Vagina (tissue), 2 donors: ENCODE data around the gene CLMP. TPM values are rescaled to one million over a fixed set of nuclear protein-coding genes. Genes with fewer than 3 reads are reported as not detected.

ENCODE experiments used
- DNase-seq, 2 donors: peaks; one replicate each; pipeline ENCODE4 v3.0.0-alpha.2; 2017; ENCODE audit errors: extremely low spot score in 2 of 2
- H3K27ac ChIP-seq: fragments of 200-600 bp; sonication (generic); one replicate; pipeline ENCODE4 v1.5.1; 2019
- H3K27me3 ChIP-seq: fragments of 200-600 bp; sonication (generic); one replicate; pipeline ENCODE4 v1.5.1; 2019
- H3K36me3 ChIP-seq, 2 donors: fragments of 200-600 bp; sonication (generic); one replicate each; pipeline ENCODE4 v1.5.1; 2017 to 2019
- H3K4me1 ChIP-seq: fragments of 200-600 bp; sonication (generic); one replicate; pipeline ENCODE4 v1.5.1; 2019
- H3K4me3 ChIP-seq, 2 donors: fragments of 200-600 bp; sonication (generic); 1 replicate in 1 of 2; 2 replicates in 1 of 2; pipeline ENCODE4 v1.5.1; 2016 to 2019
- H3K9me3 ChIP-seq: fragments of 200-600 bp; sonication (generic); one replicate; pipeline ENCODE4 v1.5.1; 2019
- CTCF ChIP-seq, 3 experiments: fragments of 450-650 bp in 2 of 3; fragments of 200-600 bp in 1 of 3; sonication (generic) in 1 of 3; IDR thresholded peaks; one replicate each; pipeline ENCODE4 v1.5.1; 2017 to 2019; ENCODE audit warnings: antibody characterized with exemption in 3 of 3, mild to moderate bottlenecking in 2 of 3, moderate library complexity in 2 of 3
- POLR2A ChIP-seq, 2 donors: fragments of 450-650 bp; IDR thresholded peaks; one replicate each; pipeline ENCODE4 v1.6.1; 2017; ENCODE audit warnings: antibody characterized with exemption in 2 of 2, mild to moderate bottlenecking in 2 of 2, moderate library complexity in 2 of 2
- POLR2AphosphoS5 ChIP-seq, 2 donors: sonication (generic); formaldehyde crosslinking; IDR thresholded peaks; one replicate each; pipeline ENCODE4 v1.9.0; 2017; ENCODE audit warnings: antibody characterized with exemption in 2 of 2, mild to moderate bottlenecking in 2 of 2, low read depth in 1 of 2; ENCODE audit not compliant: insufficient read depth in 1 of 2
- intact Hi-C: fragments of 100-400 bp; cut with DNase I; formaldehyde crosslinking; loops from one replicate; pipeline ENCODE4 v1.15.1; 2023
- total RNA-seq: library from RNA; depleted of rRNA; stranded (reverse); fragments of >200 nt; gene quantifications from one replicate; pipeline ENCODE4 v1.2.3, GENCODE V29; 2016

The CLMP gene
- total RNA-seq, 1 donor from 2014 or later = 99.4 TPM

DNA sequence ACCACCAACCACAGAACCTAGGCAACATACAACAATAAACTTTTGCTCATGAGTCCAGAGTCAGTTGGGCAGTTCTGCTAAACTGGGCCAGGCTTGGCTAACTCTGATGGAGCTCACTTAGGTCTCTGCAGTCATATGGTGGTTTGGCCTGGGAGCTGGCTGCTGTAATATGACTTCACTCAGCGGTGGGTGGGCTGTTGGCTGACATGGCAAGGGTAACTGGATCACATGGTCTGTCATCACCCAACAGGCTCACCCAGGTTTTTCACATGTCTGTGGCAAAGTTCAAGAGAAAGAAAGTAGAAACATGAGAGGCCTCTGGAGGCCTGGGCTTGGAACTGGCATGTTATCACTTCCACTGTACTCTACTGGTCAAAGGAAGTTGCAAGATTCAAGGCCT lies 43.2 kb upstream of the CLMP start:
- peak overlapping the region; percentile 9 for H3K27ac ChIP-seq
- DNase-seq = no peak

DNA sequence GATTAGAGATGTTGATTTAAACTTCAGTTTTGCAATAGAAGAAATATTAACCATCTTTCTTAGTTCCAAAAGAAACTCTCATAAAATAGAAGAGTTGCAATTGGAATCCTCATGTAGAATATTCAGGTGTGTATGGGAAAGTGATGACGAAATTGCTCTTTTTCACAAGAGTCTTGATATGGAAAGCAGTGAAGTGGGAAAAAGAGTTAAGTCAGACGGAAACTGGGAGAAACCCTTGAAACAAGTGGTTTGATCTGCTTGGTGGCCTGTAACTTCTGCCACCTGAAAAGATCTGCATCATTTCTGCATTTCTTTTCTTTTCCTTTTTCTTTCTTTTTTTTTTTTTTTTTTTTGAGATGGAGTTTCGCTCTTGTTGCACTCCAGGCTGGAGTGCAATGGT lies 41.8 kb upstream of the CLMP start:
- intact Hi-C loops = no loop called here
- H3K4me3 ChIP-seq = no peak overlapping the region
- TF ChIP-seq CTCF (IDR thresholded peaks at IDR 0.05) (no peak), POLR2A (IDR thresholded peaks at IDR 0.05) (no peak), POLR2AphosphoS5 (IDR thresholded peaks at IDR 0.05; ENCODE audit: insufficient read depth in 1 of 2, low read depth in 1 of 2) (no peak)
- DNase-seq = no peak
- no peaks in the 10 kb centered on the region for H3K36me3 ChIP-seq
- no peaks in the 10 kb centered on the region for H3K9me3 ChIP-seq
- H3K27ac ChIP-seq = no peak overlapping the region
- no peaks in the 10 kb centered on the region for H3K27me3 ChIP-seq
- H3K4me1 ChIP-seq = no peaks in the 10 kb centered on the region

More for the DNA sequence above, 43.2 kb upstream of the CLMP start:
- TF ChIP-seq POLR2A (IDR thresholded peaks at IDR 0.05) (no peak), CTCF (IDR thresholded peaks at IDR 0.05) (no peak), POLR2AphosphoS5 (IDR thresholded peaks at IDR 0.05; ENCODE audit: insufficient read depth in 1 of 2, low read depth in 1 of 2) (no peak)
- H3K4me3 ChIP-seq = no peak overlapping the region
- no peaks in the 10 kb centered on the region for H3K9me3 ChIP-seq
- H3K36me3 ChIP-seq = no peaks in the 10 kb centered on the region
- no peaks in the 10 kb centered on the region for H3K27me3 ChIP-seq
- intact Hi-C loops = no loop called here
- no peaks in the 10 kb centered on the region for H3K4me1 ChIP-seq

GRCh38 chr11:123235656-123236261 lies 40.7 kb upstream of the CLMP start:
- no peak overlapping the region for H3K4me3 ChIP-seq
- TF ChIP-seq POLR2A (IDR thresholded peaks at IDR 0.05) (no peak), CTCF (IDR thresholded peaks at IDR 0.05) (no peak), POLR2AphosphoS5 (IDR thresholded peaks at IDR 0.05; ENCODE audit: insufficient read depth in 1 of 2, low read depth in 1 of 2) (no peak)
- H3K27me3 ChIP-seq = no peaks in the 10 kb centered on the region
- H3K27ac ChIP-seq = peak overlapping the region; percentile 65
- H3K36me3 ChIP-seq = no peaks in the 10 kb centered on the region
- no peaks in the 10 kb centered on the region for H3K4me1 ChIP-seq
- DNase-seq = no peak
- no peaks in the 10 kb centered on the region for H3K9me3 ChIP-seq
- intact Hi-C loops = no loop called here

- no peak overlapping the region for H3K4me3 ChIP-seq
- no peaks in the 10 kb centered on the region for H3K9me3 ChIP-seq
- no peaks in the 10 kb centered on the region for H3K4me1 ChIP-seq
- H3K27ac ChIP-seq = peak overlapping the region; percentile 65
- DNase-seq = no peak
- TF ChIP-seq CTCF (IDR thresholded peaks at IDR 0.05) (peak in 1 of 3 experiments; percentile 54), POLR2A (IDR thresholded peaks at IDR 0.05) (no peak), POLR2AphosphoS5 (IDR thresholded peaks at IDR 0.05; ENCODE audit: insufficient read depth in 1 of 2, low read depth in 1 of 2) (peak in 1 of 2 donors; percentile 67)
- intact Hi-C loops = no loop called here
- H3K36me3 ChIP-seq = no peaks in the 10 kb centered on the region
- H3K27me3 ChIP-seq = no peaks in the 10 kb centered on the region
These were observed 40.1 kb upstream of the CLMP start for GRCh38 chr11:123235117-123235655.

GRCh38 chr11:123233975-123234334 lies 38.9 kb upstream of the CLMP start:
- Histone ChIP-seq H3K4me1 (no peaks in the 10 kb centered on the region), H3K27ac (no peak overlapping the region)

More at GRCh38 chr11:123233975-123234334, 38.9 kb upstream of the CLMP start:
- TF ChIP-seq POLR2AphosphoS5 (IDR thresholded peaks at IDR 0.05; ENCODE audit: insufficient read depth in 1 of 2, low read depth in 1 of 2) = no peak
- TF ChIP-seq CTCF (IDR thresholded peaks at IDR 0.05) = no peak
- no peak for TF ChIP-seq POLR2A (IDR thresholded peaks at IDR 0.05)
- no peak overlapping the region for H3K4me3 ChIP-seq
- H3K36me3 ChIP-seq = no peaks in the 10 kb centered on the region
- intact Hi-C loops = no loop called here
- no peaks in the 10 kb centered on the region for H3K27me3 ChIP-seq
- DNase-seq = no peak
- no peaks in the 10 kb centered on the region for H3K9me3 ChIP-seq
